ENCODE measurements around the gene PARD3B. TPM values are rescaled to one million over a fixed set of nuclear protein-coding genes. Genes with fewer than 3 reads are reported as not detected.

The PARD3B gene
- total RNA-seq, 1 experiment from 2014 or later, result 3.6 TPM

- H3K27me3 ChIP-seq (ENCODE audit: control insufficient read depth, insufficient read depth, low read length), result no peaks in the 10 kb centered on the region
- intact Hi-C loops (cut with micrococcal nuclease; ENCODE audit: unreplicated experiment) (no loop called here), in situ Hi-C loops (cut with HindIII; ENCODE audit: low pct_unique_long_range_greater_than_20kb, low sequenced_read_pairs) (no loop called here)
- no peak for ATAC-seq
- no peaks in the 10 kb centered on the region for H3K36me3 ChIP-seq (ENCODE audit: control insufficient read depth, insufficient read depth, low read length)
- DNase-seq (ENCODE audit: low read depth, low spot score), result no peak
- CTCF ChIA-PET, result no interaction called here
- no peaks in the 10 kb centered on the region for H3K4me1 ChIP-seq (ENCODE audit: control insufficient read depth, insufficient read depth, low read length)
- H3K27ac ChIP-seq (ENCODE audit: low read length), result no peak overlapping the region
- H3K9me3 ChIP-seq (ENCODE audit: control insufficient read depth, insufficient read depth, low read depth, low read length), result no peaks in the 10 kb centered on the region
- no peak overlapping the region for H3K4me3 ChIP-seq (ENCODE audit: low read depth in 2 of 2, low read length in 2 of 2)
- TF ChIP-seq REST (IDR thresholded peaks at IDR 0.05; ENCODE audit: insufficient read depth in 1 of 2, low read depth in 2 of 2, low read length in 1 of 2) (no peak), SIN3A (IDR thresholded peaks at IDR 0.05; ENCODE audit: borderline replicate concordance, insufficient read depth, low read depth, low read length) (no peak), CTCF (IDR thresholded peaks at IDR 0.05) (no peak), TCF7L2 (IDR thresholded peaks at IDR 0.05; ENCODE audit: low read depth, low read length) (no peak), POLR2AphosphoS5 (IDR thresholded peaks at IDR 0.05; ENCODE audit: low read depth, low read length) (no peak)
- BruUV-seq (replicated peaks), result no TSS peak
- POLR2A ChIA-PET, result no interaction called here
These were observed 176.9 kb downstream of the PARD3B start for GRCh38 chr2:204722207-204722606.

- H3K4me1 ChIP-seq (ENCODE audit: control insufficient read depth, insufficient read depth, low read length), result no peaks in the 10 kb centered on the region
- no peaks in the 10 kb centered on the region for H3K9me3 ChIP-seq (ENCODE audit: control insufficient read depth, insufficient read depth, low read depth, low read length)
- no TSS peak for BruUV-seq (replicated peaks)
- H3K27me3 ChIP-seq (ENCODE audit: control insufficient read depth, insufficient read depth, low read length), result no peaks in the 10 kb centered on the region
- H3K4me3 ChIP-seq (ENCODE audit: low read depth in 2 of 2, low read length in 2 of 2), result no peak overlapping the region
- ATAC-seq, result no peak
- ChIA-PET CTCF (no interaction called here), POLR2A (interaction anchor here (0.5 kb wide), 1 partner anchor 1276 kb away, joined by 14 read pairs; no protein-coding TSS in a partner anchor)
- H3K36me3 ChIP-seq (ENCODE audit: control insufficient read depth, insufficient read depth, low read length), result no peaks in the 10 kb centered on the region
- H3K27ac ChIP-seq (ENCODE audit: low read length), result no peak overlapping the region
- intact Hi-C loops (cut with micrococcal nuclease; ENCODE audit: unreplicated experiment), result no loop called here
- in situ Hi-C loops (cut with HindIII; ENCODE audit: low pct_unique_long_range_greater_than_20kb, low sequenced_read_pairs), result no loop called here
- TF ChIP-seq CTCF (IDR thresholded peaks at IDR 0.05), result no peak
- TF ChIP-seq POLR2AphosphoS5 (IDR thresholded peaks at IDR 0.05; ENCODE audit: low read depth, low read length), result no peak
- no peak for TF ChIP-seq REST (IDR thresholded peaks at IDR 0.05; ENCODE audit: insufficient read depth in 1 of 2, low read depth in 2 of 2, low read length in 1 of 2)
- TF ChIP-seq SIN3A (IDR thresholded peaks at IDR 0.05; ENCODE audit: borderline replicate concordance, insufficient read depth, low read depth, low read length), result no peak
- TF ChIP-seq TCF7L2 (IDR thresholded peaks at IDR 0.05; ENCODE audit: low read depth, low read length), result no peak
- DNase-seq (ENCODE audit: low read depth, low spot score), result no peak
These were observed 177.4 kb downstream of the PARD3B start for GRCh38 chr2:204722691-204723090.

Measured in Panc1 (cell line).